Measurements from ENCODE around the gene CMTM1.

DNA sequence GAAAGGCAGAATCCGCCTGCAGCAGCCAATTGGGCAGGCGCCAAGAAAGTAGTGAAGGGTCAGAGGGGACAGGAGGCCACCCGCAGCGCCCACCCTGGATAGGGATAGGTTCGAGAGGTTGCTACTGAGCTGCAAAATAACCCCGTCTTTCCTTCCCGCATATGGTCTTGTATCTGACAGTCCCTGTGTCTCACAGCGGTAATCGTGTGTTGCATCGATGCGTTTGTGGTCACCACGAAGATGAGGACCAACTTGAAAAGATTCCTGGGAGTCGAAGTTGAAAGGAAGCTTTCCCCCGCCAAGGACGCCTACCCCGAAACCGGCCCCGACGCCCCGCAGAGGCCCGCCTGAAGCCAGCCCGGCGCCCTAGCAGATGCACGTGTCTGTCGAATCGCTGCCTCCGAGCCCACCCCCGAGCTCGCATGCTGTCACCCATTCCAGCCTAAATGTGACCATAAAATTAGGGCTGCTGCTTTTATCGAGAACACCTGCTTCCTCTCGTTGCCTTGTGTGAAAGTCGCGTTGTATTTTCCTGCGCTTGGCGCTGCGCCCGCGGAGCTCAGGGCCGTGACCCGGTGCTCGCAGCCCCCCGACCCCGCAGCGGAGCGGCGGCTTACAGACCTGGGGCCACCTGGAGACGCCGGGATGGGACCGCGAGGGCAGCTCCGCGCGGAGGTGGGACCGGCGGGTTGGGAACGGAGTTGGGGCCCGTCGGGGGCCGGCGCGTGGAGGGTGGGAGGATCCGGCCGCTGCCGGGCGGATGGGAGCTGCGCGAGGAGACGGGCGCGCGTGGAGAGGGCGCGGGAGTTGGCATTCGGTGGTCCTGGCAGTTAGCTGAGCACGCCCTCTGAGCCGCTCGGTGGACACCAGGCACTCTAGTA lies 12.7 kb downstream of the CMTM1 start, which contains the start of gene CMTM2:
- TF ChIP-seq POLR2A (IDR thresholded peaks at IDR 0.05; ENCODE audit: low read length) = no peak
- TF ChIP-seq GATA1 (IDR thresholded peaks at IDR 0.05; ENCODE audit: low read depth, low read length) = no peak

All from erythroblast (primary cell).